PC-3 (cell line): ENCODE data around the gene DNAJC4. TPM values are rescaled to one million over a fixed set of nuclear protein-coding genes. Genes with fewer than 3 reads are reported as not detected.

Experiments
- ATAC-seq: fragments of 200-7000 bp; cut with Tn5 transposase; 2 replicates; pipeline ENCODE4 v1.9.1; 2020; ENCODE audit warnings: mild to moderate bottlenecking, moderate library complexity
- BruUV-seq: library from RNA; stranded (reverse); fragments of 400-500 nt; replicated peaks from 2 replicates; lab custom pipeline; 2021; lab: Mats Ljungman, UMichigan
- CTCF ChIA-PET: fragments of 300-600 bp; sonication (Branson Sonifier 250); formaldehyde crosslinking; loops from one replicate; lab custom pipeline; 2022; ENCODE audit warnings: antibody characterized with exemption; lab: Charles Lee
- POLR2A ChIA-PET: fragments of 300-600 bp; sonication (Branson Sonifier 250); formaldehyde crosslinking; loops from one replicate; lab custom pipeline; 2022; ENCODE audit warnings: antibody characterized with exemption; ENCODE audit not compliant: unreplicated experiment; lab: Charles Lee
- DNase-seq: peaks from one replicate; pipeline ENCODE4 v3.0.0-alpha.2; 2015
- H2AFZ ChIP-seq: fragments of 300-600 bp; sonication (generic); 2 replicates; pipeline ENCODE4 v1.6.0; 2016; ENCODE audit warnings: antibody characterized with exemption, low read length
- H3F3A ChIP-seq: fragments of 300-600 bp; sonication (generic); one replicate; pipeline ENCODE4 v1.6.0; 2017; ENCODE audit warnings: antibody characterized with exemption, low read length, control low read depth, mild to moderate bottlenecking; ENCODE audit not compliant: unreplicated experiment
- H3K27ac ChIP-seq: fragments of 300-600 bp; sonication (generic); 2 replicates; pipeline ENCODE4 v1.5.1; 2016; ENCODE audit warnings: mild to moderate bottlenecking, low read length
- H3K27me3 ChIP-seq: fragments of 300-600 bp; sonication (generic); 2 replicates; pipeline ENCODE4 v1.6.1; 2016; ENCODE audit warnings: low read length, mixed read lengths
- H3K36me3 ChIP-seq: fragments of 300-600 bp; sonication (generic); 2 replicates; pipeline ENCODE4 v1.6.1; 2016; ENCODE audit warnings: low read depth, mixed run types, low read length, mixed read lengths
- H3K4me1 ChIP-seq: fragments of 300-600 bp; sonication (generic); 2 replicates; pipeline ENCODE4 v1.5.1; 2016; ENCODE audit warnings: low read length; ENCODE audit not compliant: insufficient read depth
- H3K4me2 ChIP-seq: fragments of 300-600 bp; sonication (generic); 2 replicates; pipeline ENCODE4 v1.6.0; 2016; ENCODE audit warnings: low read length
- H3K4me3 ChIP-seq: fragments of 300-600 bp; sonication (generic); 2 replicates; pipeline ENCODE4 v1.5.1; 2016; ENCODE audit warnings: mild to moderate bottlenecking, low read length, mixed read lengths
- H3K79me2 ChIP-seq: fragments of 300-600 bp; sonication (generic); 2 replicates; pipeline ENCODE4 v1.6.1; 2017; ENCODE audit warnings: low read length, mixed read lengths
- H3K9ac ChIP-seq: fragments of 300-600 bp; sonication (generic); 2 replicates; pipeline ENCODE4 v1.6.0; 2016; ENCODE audit warnings: mild to moderate bottlenecking, low read length
- H3K9me2 ChIP-seq: fragments of 300-600 bp; sonication (generic); replicated peaks from 2 replicates; pipeline ENCODE4 v1.6.1; 2016; ENCODE audit warnings: mixed run types, low read length, mixed read lengths
- H3K9me3 ChIP-seq: fragments of 300-600 bp; sonication (generic); 2 replicates; pipeline ENCODE4 v1.6.1; 2016; ENCODE audit warnings: low read length, mixed read lengths
- H4K20me1 ChIP-seq: fragments of 300-600 bp; sonication (generic); 2 replicates; pipeline ENCODE4 v1.6.1; 2016; ENCODE audit warnings: low read length, mixed read lengths
- EZH2 ChIP-seq: fragments of 300-600 bp; sonication (generic); IDR thresholded peaks from one replicate; pipeline ENCODE4 v1.6.1; 2017; ENCODE audit warnings: antibody characterized with exemption, mild to moderate bottlenecking, low read length; ENCODE audit not compliant: unreplicated experiment
- EZH2phosphoT487 ChIP-seq: fragments of 300-600 bp; sonication (generic); IDR thresholded peaks from 2 replicates; pipeline ENCODE4 v1.6.1; 2018; ENCODE audit warnings: mild to moderate bottlenecking, antibody characterized with exemption, low read length, borderline replicate concordance
- intact Hi-C: fragments of 100-400 bp; cut with micrococcal nuclease; formaldehyde crosslinking; loops from 2 replicates; pipeline ENCODE4 v1.9.0; 2023
- total RNA-seq: library from RNA; depleted of rRNA; stranded (reverse); fragments of >200 nt; gene quantifications from 2 replicates; pipeline ENCODE4 v1.2.3, GENCODE V29; 2014
- TF ChIP-seq, protein P1 (sequence below): fragments of 300-600 bp; sonication (generic); conservative IDR thresholded peaks from 2 replicates; pipeline ENCODE4 v1.5.1; 2017; ENCODE audit warnings: antibody characterized with exemption, low read depth, mild to moderate bottlenecking, low read length

Gene DNAJC4
- total RNA-seq, 1 experiment from 2014 or later = 25.4 TPM

DNA sequence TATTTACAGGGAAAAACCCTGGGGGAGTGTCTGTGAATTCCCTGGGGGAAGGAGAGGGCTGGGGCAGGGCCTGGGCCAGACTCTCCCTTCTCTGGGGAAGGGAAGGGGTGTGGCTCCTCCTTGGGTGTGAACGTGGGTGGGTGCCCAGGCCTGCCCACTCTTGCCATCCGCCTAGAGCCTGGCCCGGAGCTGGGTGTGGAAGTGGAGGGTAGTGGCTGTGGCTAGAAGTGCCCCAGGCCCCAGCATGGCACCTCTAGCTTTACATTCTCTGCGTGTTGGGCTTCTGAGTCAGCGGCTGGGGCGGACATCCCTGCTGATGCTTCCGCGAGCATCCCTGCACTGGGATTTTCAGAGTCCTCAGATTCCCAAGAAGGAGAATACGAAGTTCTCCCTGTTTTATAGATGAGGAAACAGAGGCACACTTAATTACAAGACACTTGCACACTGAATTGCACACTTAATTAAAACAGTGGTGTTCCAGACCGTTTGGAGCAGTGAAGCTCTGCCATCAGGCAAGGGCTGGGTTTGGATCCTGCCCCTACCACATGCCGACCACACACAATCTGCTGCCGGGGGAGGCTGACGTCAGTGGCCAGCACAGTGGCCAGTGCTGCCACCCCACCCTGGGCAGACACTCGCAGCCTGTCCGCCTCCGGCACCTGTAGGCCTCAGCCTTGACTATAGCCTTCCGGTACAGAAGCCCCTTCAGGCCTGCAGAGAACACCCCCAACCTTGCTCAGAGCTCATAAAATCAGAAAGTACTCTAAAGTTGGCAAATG lies 46.5 kb downstream of the DNAJC4 start:
- no TSS peak for BruUV-seq
- no peak overlapping the region for H3K9ac ChIP-seq
- intact Hi-C loops = loop anchor here (2.0 kb wide), 1 partner anchor 24 kb away; the partner anchor contains the start of gene CATSPERZ
- H3K9me3 ChIP-seq = no peaks in the 10 kb centered on the region
- peak; percentile 97 for ATAC-seq
- H3K27me3 ChIP-seq = no peaks in the 10 kb centered on the region
- no peaks in the 10 kb centered on the region for H3F3A ChIP-seq
- no peak overlapping the region for H3K4me3 ChIP-seq
- peak; percentile 91 for DNase-seq
- ChIA-PET POLR2A (interaction anchor here (0.6 to 1.1 kb wide), 2 partner anchors 31 to 784 kb away, joined by 6 to 18 read pairs; no protein-coding TSS in a partner anchor), CTCF (interaction anchor here (0.6 to 1.1 kb wide), 5 partner anchors 8 to 541 kb away, joined by 3 to 8 read pairs (median 3); partner anchors contain the start of gene BAD)
- 0 out of 2 replicates have a peak, but pooled peaks cover 9% of the 10 kb centered on the region for H3K79me2 ChIP-seq
- peaks cover 21% of the 10 kb centered on the region for H3K4me1 ChIP-seq
- peak overlapping the region; percentile 32 for H3K27ac ChIP-seq
- H3K36me3 ChIP-seq = peaks cover 8% of the 10 kb centered on the region
- H4K20me1 ChIP-seq = no peaks in the 10 kb centered on the region
- peak overlapping the region; percentile 22; the same call in 1 of the 2 replicates for H2AFZ ChIP-seq
- TF ChIP-seq, protein P1, sequence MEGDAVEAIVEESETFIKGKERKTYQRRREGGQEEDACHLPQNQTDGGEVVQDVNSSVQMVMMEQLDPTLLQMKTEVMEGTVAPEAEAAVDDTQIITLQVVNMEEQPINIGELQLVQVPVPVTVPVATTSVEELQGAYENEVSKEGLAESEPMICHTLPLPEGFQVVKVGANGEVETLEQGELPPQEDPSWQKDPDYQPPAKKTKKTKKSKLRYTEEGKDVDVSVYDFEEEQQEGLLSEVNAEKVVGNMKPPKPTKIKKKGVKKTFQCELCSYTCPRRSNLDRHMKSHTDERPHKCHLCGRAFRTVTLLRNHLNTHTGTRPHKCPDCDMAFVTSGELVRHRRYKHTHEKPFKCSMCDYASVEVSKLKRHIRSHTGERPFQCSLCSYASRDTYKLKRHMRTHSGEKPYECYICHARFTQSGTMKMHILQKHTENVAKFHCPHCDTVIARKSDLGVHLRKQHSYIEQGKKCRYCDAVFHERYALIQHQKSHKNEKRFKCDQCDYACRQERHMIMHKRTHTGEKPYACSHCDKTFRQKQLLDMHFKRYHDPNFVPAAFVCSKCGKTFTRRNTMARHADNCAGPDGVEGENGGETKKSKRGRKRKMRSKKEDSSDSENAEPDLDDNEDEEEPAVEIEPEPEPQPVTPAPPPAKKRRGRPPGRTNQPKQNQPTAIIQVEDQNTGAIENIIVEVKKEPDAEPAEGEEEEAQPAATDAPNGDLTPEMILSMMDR = no peak
- TF ChIP-seq EZH2 = no peak
- no peak for TF ChIP-seq EZH2phosphoT487
- peak overlapping the region; percentile 28 for H3K4me2 ChIP-seq
- H3K9me2 ChIP-seq = no peaks in the 10 kb centered on the region

DNA sequence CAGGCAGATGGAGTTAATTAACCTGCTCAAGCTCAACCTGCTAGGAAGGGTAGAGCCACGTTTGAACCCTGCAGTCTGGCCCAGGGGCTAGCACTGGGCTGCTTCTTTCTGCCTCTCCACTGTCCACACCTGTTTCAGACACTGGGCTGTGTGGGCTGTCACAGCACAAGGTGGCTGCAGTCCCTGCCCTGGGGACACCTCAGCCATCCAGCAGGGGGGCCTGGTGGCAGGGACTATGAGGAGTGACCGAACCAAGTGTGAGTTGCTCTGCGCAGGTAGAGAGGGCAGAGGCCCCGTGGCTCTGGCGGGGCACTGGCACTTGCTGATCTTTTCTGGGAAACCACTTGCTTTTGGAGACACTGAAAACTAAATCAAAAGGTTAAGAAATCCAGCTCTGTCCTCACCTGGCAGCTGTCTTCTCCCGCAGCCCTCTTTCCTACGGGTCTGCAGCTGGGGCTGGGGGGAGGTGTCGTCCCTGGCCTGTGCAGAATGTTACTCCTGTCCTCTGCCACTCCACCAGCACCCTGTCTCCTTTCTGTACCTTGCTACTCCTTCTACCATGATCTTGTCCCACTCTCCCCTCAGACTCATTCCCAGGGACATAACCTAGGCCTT lies 48.3 kb downstream of the DNAJC4 start:
- Histone ChIP-seq H2AFZ (no peak overlapping the region), H3K4me3 (no peak overlapping the region), H3K4me2 (no peak overlapping the region), H3K36me3 (peaks cover 8% of the 10 kb centered on the region), H3K9me2 (no peaks in the 10 kb centered on the region), H3K27ac (no peak overlapping the region), H3K4me1 (peaks cover 27% of the 10 kb centered on the region), H3K79me2 (peaks cover 9% of the 10 kb centered on the region), H3F3A (no peaks in the 10 kb centered on the region), H4K20me1 (no peaks in the 10 kb centered on the region), H3K9ac (no peak overlapping the region), H3K27me3 (no peaks in the 10 kb centered on the region), H3K9me3 (no peaks in the 10 kb centered on the region)
- BruUV-seq = no TSS peak
- TF ChIP-seq, protein P1 = no peak
- no peak for TF ChIP-seq EZH2
- TF ChIP-seq EZH2phosphoT487 = no peak
- ChIA-PET POLR2A (interaction anchor here (0.5 to 0.7 kb wide), 2 partner anchors 8 to 31 kb away, joined by 3 to 5 read pairs; no protein-coding TSS in a partner anchor), CTCF (no interaction called here)
- intact Hi-C loops = no loop called here
- ATAC-seq (no peak), DNase-seq (no peak)
